AG10803 (cell line): ENCODE data around the gene DDX1.

Experiments used
- DNase-seq: peaks from one replicate; pipeline ENCODE4 v3.0.0; 2010; ENCODE audit warnings: low read depth
- H3K4me3 ChIP-seq: 2 replicates; pipeline ENCODE4 v1.5.1; 2011; ENCODE audit warnings: mild to moderate bottlenecking, low read length, control low read depth
- TF ChIP-seq, protein P1 (sequence below): conservative IDR thresholded peaks from 2 replicates; pipeline ENCODE4 v1.5.1; 2011; ENCODE audit warnings: mild to moderate bottlenecking, low read length, control low read depth, inconsistent platforms

Gene DDX1

DNA sequence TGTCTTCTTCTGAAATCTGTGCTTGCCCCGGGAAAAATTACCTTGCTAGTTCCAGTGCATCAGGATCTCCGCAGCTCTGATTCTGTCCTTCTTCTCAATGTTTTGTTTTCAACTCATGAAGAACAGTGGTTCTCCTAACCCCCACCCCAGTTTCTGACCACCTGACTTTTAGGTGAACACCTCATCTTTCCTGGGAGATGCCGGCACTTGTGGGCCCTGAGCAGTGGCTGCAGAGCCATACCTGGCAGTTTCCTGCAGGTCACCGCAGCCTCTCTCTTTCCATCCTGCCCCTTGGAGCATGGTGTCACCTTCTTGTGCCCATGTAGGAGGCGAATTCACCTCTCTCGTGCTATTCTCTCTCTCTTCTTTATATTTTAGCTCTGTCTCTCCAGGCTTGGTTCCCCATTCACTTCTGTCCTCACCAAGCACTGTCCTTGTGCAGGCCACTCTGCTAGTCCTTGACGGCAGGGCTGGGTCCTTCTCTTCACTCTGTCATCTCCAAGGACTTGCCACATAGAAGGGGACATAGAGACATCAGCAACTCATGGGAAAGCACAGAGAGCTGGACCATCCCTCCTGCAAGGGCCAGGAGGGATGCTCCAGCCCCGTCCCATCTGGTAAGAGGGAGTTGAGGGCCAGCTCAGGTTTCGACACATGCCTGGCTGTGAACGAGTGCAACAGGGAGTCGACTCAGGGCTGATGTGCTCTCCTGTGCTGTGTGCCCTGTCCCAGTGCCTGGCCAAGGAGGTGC lies 59.1 kb downstream of the DDX1 start:
- H3K4me3 ChIP-seq: no peak overlapping the region
- TF ChIP-seq, protein P1, sequence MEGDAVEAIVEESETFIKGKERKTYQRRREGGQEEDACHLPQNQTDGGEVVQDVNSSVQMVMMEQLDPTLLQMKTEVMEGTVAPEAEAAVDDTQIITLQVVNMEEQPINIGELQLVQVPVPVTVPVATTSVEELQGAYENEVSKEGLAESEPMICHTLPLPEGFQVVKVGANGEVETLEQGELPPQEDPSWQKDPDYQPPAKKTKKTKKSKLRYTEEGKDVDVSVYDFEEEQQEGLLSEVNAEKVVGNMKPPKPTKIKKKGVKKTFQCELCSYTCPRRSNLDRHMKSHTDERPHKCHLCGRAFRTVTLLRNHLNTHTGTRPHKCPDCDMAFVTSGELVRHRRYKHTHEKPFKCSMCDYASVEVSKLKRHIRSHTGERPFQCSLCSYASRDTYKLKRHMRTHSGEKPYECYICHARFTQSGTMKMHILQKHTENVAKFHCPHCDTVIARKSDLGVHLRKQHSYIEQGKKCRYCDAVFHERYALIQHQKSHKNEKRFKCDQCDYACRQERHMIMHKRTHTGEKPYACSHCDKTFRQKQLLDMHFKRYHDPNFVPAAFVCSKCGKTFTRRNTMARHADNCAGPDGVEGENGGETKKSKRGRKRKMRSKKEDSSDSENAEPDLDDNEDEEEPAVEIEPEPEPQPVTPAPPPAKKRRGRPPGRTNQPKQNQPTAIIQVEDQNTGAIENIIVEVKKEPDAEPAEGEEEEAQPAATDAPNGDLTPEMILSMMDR: no peak
- no peak for DNase-seq

DNA sequence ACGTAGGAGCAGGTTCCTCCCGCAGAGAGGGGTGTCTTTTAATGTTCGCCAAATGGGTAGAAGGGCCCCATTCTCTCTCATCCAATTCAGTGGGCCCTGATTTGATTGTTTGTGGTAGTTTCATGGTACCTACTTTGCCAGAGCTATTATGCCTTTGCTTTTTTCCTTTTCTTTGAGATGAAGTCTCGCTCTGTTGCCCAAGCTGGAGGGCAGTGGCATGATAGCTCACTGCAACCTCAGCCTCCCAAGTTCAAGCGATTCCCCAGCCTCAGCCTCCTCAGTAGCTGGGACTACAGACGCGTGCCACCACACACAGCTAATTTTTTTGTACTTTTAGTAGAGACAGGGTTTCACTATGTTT lies 59.7 kb downstream of the DDX1 start:
- no peak overlapping the region for H3K4me3 ChIP-seq
- no peak for DNase-seq
- TF ChIP-seq, protein P1: no peak

DNA sequence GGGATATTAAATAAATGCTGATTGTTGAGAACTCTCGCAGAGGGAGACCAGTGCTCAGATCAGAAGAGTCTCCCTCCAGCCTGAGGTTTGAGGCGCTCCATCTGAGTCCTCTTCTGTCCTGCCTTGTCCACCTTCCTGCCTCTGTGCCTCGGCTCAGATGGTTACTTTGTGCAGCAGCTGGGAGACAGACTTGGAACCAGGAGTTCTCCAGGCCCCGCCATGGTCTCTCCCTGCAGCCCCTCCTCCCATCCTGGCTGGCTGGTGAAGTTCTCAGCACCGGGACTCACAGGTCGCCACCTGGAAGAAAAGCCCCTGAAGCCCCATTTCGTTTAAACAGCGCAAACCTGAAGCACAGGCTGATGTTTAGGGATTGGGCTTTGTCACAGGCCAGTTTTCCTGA lies 60.6 kb downstream of the DDX1 start:
- TF ChIP-seq, protein P1: no peak
- H3K4me3 ChIP-seq: no peak overlapping the region
- no peak for DNase-seq

GRCh38 chr2:15652801-15653200 lies 61.1 kb downstream of the DDX1 start:
- H3K4me3 ChIP-seq: no peak overlapping the region
- DNase-seq: no peak
- TF ChIP-seq, protein P1: no peak

- TF ChIP-seq, protein P1: no peak
- no peak overlapping the region for H3K4me3 ChIP-seq
- no peak for DNase-seq
Observed at GRCh38 chr2:15653806-15654726, 62.4 kb downstream of the DDX1 start.

- TF ChIP-seq, protein P1: no peak
- H3K4me3 ChIP-seq: no peak overlapping the region
- DNase-seq: no peak
Observed at GRCh38 chr2:15654727-15655073, 63.0 kb downstream of the DDX1 start.
